ENCODE results near the gene LEMD3.

Gene LEMD3

DNA sequence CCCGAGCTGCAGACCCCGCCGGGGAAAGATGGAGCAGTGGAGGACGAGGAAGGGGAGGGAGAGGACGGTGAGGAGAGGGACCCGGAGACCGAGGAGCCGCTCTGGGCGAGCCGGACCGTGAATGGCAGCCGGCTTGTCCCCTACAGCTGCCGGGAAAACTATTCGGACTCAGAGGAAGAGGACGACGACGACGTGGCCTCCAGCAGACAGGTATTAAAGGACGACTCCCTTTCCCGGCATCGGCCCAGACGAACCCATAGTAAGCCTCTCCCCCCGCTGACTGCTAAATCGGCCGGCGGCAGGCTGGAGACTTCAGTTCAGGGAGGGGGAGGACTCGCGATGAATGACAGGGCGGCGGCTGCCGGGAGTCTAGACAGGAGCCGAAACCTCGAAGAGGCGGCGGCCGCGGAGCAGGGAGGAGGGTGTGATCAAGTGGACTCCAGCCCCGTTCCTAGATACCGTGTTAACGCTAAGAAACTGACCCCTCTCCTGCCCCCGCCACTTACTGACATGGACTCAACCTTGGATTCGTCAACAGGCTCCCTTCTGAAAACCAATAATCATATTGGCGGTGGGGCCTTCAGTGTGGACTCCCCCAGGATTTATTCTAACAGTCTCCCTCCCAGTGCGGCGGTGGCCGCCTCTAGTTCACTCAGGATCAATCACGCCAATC is 962 bp downstream of the LEMD3 start:
- DNase-seq = peak; percentile 77

- peak; percentile 12 for DNase-seq
Observed at GRCh38 chr12:65171073-65171472, 1.7 kb downstream of the LEMD3 start.

DNA sequence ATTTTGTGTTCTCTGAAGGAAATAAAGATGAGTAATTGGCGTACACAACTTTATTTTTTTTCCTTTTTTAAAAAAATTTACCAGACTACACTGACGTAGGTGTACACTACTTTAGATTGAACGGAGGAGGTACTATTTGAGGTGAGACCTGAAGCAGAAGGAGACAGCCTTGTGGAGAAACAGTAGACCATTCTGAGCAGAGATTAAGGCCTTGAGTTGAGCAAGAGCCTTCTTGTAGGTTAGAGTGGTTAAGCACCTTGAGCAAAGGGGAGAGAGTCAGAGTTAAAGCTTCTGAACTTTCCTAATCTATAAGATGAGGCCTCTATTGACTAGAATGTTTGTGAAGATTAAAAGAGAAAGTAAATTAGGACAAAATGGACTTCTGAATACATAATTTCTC is 2.5 kb downstream of the LEMD3 start:
- peak; percentile 37 for DNase-seq

DNA sequence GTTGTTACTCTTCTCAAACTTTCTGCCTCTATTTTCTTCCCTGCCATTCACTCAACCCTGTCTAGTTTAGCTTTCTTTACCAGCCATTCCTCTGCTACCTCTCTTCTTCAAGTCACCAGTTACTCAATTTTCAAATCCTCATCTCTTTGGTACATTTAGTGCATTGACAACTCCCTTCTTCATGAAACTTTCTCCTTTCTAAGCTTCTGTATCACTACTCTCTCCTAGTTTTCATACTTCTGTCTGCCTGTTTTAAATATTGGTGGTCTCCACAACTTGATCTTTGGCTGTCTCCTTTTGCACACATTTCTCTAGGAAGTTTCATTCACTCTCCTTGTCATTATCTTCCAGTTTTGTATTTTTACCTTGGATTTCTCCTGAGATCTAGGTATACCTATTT is 6.0 kb downstream of the LEMD3 start:
- DNase-seq = no peak

DNA sequence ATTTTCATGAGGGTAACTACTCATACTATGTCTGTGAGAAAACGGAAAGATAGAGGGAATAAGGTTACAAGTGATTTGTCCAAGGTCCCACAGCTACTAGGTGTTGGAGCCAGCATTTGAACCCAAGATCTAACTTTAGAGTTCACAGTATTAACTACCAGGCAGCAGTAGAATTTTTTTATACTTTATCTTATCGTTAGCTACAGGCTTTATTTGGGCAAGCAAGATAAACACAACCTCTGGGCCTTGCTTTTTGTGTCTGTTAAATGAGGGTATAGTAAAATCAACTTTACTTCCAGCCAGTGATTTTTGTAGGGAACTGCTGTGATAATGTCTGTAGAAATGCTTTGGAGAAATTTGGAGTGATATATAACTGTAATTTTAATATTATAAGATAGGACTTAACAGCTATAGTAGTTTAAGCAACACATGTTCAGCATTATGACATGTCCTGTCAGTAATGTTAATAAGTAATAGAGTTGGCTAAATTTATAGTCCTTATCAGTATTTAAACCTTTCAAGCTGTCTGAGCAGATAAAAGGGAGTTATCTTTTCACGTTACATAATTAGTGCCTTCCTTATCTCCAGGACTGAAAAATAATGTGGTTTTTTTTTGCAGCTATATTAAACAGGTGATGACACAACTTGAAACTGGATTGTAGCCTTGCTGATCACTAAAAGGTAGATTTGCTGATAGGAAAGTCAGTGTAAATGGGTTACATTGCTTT is 12.8 kb downstream of the LEMD3 start:
- DNase-seq = no peak

DNA sequence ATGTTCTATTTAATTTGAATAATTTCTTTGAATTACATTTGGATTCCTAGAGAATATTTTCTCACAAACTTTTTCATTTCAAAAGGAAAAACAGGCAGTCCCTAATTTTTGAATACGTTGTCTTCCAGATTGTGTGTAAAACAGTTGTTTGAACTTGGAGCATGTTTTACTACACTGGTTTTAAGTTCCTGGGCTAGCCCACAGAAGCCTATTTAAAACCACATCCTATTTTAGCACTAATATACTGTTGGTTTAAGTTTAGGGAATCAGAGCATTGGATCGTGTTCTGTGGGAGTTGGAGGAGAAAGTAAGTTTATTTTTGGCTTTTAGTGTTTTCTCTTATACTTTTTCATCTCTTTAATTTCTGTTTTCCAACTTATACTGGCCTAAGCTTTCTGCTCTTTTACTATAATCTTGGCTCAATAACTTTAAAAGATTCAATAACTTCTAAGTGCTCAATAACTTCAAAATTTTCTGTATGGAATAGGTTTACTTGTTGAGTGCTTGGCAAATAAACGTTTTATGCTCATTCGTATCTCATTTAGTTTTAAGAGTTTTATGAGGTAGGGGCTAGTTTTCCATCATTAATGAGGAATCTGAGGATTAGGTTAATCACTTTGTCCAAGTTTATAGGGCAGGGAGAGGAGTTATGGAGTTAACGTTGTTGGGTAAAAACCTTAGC is 14.9 kb downstream of the LEMD3 start:
- no peak for DNase-seq

GRCh38 chr12:65184858-65185229 is 15.5 kb downstream of the LEMD3 start:
- no peak for DNase-seq

- no peak for DNase-seq
Observed at GRCh38 chr12:65187665-65188064, 18.3 kb downstream of the LEMD3 start.

- no peak for DNase-seq
Observed at GRCh38 chr12:65188179-65188701, 18.9 kb downstream of the LEMD3 start.

- DNase-seq = no peak
Observed at GRCh38 chr12:65189028-65189718, 19.8 kb downstream of the LEMD3 start.

- DNase-seq = no peak
Observed at GRCh38 chr12:65192963-65193516, 23.7 kb downstream of the LEMD3 start.

DNA sequence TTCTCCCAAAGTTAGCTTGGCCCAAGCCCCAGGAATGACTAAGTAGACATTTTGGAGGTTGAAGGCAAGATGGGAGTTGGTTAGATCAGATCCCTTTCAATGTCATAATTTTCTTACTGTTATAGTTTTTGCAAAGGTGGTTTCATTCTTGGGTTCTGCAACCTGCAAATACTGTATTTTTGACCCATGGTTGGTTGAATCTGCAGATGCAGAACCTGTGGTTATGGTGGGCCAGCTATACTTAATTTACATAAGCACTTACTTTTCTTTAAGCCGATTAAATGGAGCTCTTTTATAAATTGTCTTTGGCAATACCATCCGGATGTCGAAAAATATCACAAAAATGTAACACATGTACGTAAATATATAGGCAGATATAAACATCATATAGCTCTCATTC is 25.6 kb downstream of the LEMD3 start:
- DNase-seq = no peak

DNA sequence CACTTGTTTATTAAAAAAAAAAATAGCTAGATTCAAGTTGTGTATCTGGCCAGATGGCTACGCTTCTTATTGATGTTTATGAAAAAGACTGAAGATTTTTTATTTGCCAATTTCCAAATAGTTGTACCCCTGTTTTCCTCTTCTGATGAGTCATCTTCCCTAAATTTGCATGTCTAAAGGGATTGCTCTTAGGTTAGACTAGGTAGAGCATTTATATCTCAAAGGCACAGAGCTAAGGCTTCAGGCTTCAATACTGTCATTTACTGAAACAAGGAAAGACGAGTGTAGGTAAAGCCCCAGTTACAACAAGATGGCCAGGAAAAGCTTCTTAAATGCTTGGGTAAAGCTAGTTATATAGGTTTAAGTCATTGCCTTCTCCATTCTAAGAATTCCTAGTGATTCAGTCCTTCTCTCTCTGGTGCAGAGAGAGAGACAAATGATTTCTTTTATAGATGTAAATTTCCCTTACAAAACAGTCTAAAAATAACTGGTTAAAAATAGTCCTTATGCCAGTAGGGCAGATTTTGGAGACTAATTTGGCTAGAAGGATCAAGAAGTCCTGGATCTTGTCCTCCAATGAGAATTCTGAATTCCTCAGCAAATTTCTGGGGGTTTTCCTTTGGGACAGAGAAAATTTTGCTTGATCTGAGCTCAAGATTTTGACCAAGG is 26.1 kb downstream of the LEMD3 start:
- DNase-seq = no peak

DNA sequence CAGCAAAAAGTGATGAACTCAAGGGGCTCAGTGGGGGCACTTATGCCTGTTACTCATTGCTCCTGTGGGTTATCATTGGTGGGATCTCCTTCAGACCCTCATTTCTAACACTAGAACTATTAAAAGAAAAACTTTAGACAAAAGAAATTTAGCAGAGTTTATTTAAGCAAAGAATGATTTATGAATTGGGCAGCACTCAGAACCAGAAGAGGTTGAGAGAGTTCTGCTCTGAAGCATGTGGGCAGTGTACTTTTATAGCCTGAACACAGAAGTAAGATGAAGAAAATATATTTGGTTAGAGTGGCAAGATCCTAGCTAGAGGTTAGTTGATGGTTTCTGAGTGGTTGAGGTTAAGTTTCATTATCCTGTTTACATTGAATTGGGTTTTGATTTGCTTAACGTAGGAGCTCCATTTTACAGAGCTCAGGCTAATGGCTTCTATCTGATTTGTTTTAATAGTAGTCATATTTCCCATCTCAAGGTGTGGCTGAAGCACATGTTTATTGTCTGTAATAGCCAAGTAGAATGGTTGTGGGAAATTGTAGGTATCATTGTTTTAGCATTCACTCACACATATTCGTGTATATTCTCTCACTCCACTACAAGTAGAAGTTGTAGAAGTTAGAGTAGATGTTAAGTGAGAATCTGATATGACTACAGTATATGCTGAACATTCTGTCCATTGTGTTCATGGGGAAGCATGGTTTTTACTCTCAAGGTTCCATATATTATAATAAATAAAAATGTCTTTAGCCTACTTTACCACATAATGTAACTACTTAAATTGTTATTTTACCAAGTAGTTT is 27.6 kb downstream of the LEMD3 start:
- no peak for DNase-seq

DNA sequence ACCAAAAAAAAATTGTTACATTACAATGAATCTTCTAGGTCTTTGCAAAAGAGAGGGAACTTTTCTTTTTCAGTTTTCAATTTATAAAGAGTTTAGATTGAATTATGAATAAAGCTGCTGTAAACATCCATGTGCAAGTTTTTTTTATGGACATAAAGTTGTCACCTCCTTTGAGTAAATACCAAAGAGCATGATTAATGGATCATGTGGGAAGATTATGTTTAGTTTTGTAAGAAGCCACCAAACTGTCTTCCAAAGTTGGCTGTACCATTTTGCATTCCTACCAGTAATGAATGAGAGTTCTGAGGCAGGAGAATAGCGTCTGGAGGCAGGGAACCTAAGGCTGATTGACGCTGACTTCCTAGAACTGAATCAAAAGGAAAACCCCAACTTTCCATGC is 30.2 kb downstream of the LEMD3 start:
- DNase-seq = no peak

GRCh38 chr12:65200007-65200665 is 30.8 kb downstream of the LEMD3 start:
- no peak for DNase-seq

DNA sequence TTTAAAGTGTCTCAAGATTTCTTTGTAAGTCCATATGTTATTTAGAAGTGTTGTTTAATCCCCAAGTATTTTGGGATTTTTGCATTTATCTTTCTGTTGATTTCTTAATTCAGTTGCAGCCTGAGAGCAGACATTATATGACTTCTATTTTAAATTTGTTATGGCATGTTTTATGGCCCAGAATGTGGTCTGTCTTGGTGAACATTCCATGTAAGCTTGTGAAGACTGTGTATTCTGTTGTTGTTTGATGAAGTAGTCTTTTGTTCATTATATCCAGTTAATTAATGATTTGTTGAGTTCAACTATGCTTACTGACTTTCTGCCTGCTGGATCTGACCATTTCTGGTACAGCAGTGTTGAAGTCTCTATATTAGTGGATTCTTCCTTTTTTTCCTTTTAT is 34.0 kb downstream of the LEMD3 start:
- DNase-seq = no peak

DNA sequence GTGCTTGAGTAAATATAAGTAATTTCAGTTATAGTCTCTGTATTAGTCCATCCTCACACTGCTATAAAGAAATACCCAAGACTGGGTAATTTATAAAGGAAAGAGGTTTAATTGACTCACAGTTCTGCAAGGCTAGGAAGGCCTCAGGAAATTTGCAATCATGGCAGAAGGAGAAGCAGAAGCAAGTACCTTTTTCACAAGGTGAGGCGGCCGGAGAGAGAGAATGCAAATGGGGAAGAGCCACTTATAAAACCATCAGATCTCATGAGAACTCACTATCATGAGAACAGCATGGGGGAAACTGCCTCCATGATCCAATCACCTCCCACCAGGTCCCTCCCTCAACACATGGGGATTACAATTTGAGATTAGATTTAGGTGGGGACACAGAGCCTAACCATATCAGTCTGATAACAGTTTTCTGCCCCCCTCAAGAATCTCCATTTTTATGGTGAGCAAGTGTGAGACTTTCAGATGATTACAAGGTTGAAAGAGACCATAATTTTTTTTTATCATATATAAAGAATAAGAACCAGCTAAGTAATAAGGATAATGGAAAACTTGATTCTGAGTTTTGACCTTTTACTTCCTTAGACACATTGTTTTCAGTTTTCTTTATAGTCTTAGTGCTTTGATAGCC is 35.6 kb downstream of the LEMD3 start:
- no peak for DNase-seq

GRCh38 chr12:65205886-65206285 is 36.5 kb downstream of the LEMD3 start:
- no peak for DNase-seq

GRCh38 chr12:65208125-65208524 is 38.7 kb downstream of the LEMD3 start:
- DNase-seq = no peak
